GM12878 (cell line): ENCODE results near the gene TMEM161A.

Source experiments
- BACH1 ChIP-seq: fragments of 450-650 bp; IDR thresholded peaks from 2 replicates; pipeline ENCODE4 v1.6.1; 2017; ENCODE audit warnings: mild to moderate bottlenecking, borderline replicate concordance
- CTCF ChIP-seq, 3 experiments: IDR thresholded peaks in 2 of 3; conservative IDR thresholded peaks in 1 of 3; 2 replicates each; pipeline ENCODE4 v1.5.1; 2011; ENCODE audit warnings: low read depth in 3 of 3, low read length in 3 of 3, mild to moderate bottlenecking in 3 of 3, control low read depth in 2 of 3, moderate library complexity in 2 of 3, inconsistent platforms in 1 of 3, mixed read lengths in 1 of 3; ENCODE audit not compliant: control insufficient read depth in 2 of 3, insufficient read depth in 1 of 3; ENCODE audit errors: extremely low read depth in 1 of 3
- MAX ChIP-seq: IDR thresholded peaks from 2 replicates; pipeline ENCODE4 v1.6.1; 2012; ENCODE audit warnings: low read depth, low read length, improper control_type of control experiment
- SIX5 ChIP-seq: IDR thresholded peaks from 2 replicates; pipeline ENCODE4 v1.6.1; 2011; ENCODE audit warnings: mild to moderate bottlenecking, low read depth, low read length, moderate library complexity; ENCODE audit not compliant: severe bottlenecking
- TCF12 ChIP-seq: IDR thresholded peaks from 2 replicates; pipeline ENCODE4 v1.6.1; 2011; ENCODE audit warnings: low read depth, mild to moderate bottlenecking, low read length

GRCh38 chr19:19113040-19113626 is 25.1 kb downstream of the TMEM161A start:
- TF ChIP-seq MAX, result no peak
- TF ChIP-seq BACH1, result no peak
- no peak for TF ChIP-seq SIX5
- TF ChIP-seq TCF12, result no peak
- peak in 1 of 3 experiments; percentile 12; a peak in 1 of 6 replicates for TF ChIP-seq CTCF (IDR thresholded peaks at IDR 0.05 in 2 of 3, conservative IDR thresholded peaks at IDR 0.05 in 1 of 3; ENCODE audit: control insufficient read depth in 2 of 3, extremely low read depth in 1 of 3, insufficient read depth in 1 of 3, low read depth in 3 of 3, low read length in 3 of 3)
